NCI-H146 treated with DMSO at 0.1 percent for 48 hours (cell line): Measurements from ENCODE around the gene SF3B5.
"Not testable (repeated sequence)": the region's sequence is repeated elsewhere in the genome, so short reads cannot be mapped to it uniquely, and the experiment has no call there.

ENCODE experiments used
- DNase-seq: peaks from one replicate; lab custom pipeline; 2025; ENCODE audit not compliant: unreplicated experiment; lab: John Stamatoyannopoulos, UW

Gene SF3B5

DNA sequence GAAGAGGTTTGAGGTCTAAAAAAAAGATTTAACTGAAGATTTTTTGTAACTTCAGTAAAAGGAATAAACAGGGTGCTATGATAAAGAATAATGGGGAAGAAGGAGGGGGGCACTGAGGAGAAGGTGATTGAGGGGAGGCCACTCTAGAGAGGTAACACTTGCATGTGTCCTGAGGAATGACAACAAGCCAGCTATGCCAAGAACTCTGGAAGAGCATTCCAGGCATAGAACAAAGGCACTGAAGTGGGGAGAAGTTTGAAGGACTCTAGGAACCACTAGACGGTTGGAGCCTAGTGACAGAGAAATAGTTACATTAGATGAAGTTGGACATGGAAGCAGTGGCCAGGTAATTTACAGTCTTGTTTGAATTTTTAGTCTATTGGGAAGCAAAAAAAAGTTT, 10.8 kb upstream of the SF3B5 start:
- no peak for DNase-seq

DNA sequence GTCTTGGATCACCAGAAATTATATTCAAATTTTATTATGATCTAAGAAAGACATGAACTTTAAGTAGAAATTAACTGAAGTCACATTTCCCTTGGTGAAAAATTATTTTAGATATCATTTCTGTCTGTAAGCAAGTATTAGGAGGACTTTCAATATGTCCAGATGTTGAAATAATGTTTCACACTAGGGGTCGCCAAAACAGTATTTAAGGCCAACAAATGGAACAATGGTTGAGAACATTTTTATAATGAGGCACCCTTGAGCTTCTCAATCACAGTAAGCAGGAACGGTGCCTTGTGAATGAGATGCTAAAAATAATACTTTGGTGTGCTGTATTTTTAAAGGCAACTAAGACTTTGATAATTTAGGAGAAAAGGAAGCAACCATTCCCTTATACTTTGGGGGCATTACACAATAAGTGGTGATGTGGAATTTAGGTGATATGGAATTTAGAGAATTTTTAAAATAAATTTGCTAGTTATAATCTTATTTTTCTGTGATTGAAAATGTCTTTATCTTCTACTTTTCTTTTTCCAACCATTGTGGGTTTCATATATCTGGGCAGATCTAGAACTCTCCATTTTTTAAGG, 9.6 kb upstream of the SF3B5 start:
- peak; percentile 71 for DNase-seq

DNA sequence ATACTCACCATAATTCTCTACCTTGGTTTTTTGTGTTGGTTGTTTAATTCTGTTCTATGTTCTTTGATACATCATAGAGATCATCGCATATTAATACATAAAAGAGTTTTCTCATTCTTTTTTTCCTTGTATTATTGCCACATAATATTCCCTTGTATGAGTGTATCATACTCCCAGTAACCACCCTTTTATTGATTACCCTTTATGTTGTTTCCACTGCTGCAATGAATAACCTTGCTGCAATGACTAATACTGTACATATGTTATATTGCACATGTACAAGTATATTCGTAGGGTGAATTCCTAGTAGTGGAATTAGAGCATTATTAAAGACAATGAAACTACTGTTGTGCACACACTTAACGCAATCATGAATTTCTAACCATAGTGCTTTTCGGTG, 9.1 kb upstream of the SF3B5 start:
- no peak for DNase-seq

DNA sequence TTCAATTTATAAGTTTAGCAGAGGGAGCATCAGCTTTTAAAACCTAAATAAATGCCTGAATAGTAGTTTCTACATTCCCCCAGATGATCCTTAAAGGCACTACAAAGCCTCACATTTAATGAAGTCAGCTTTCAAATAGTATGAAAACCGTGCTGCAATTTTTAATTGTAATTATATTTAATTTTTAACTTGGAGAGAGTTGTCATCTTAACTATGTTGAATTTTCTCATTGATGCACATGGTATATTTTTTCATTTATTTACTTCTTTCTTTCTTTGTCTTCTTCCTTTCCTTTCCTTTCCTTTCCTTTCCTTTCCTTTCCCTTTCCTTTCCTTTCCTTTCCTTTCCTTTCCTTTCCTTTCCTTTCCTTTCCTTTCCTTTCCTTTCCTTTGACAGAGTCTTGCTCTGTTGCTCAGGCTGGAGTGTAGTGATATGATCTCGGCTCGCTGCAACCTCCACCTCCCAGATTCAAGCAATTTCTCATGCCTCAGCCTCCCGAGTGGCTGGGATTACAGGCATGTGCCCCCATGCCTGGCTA, 7.7 kb upstream of the SF3B5 start:
- no peak for DNase-seq

DNA sequence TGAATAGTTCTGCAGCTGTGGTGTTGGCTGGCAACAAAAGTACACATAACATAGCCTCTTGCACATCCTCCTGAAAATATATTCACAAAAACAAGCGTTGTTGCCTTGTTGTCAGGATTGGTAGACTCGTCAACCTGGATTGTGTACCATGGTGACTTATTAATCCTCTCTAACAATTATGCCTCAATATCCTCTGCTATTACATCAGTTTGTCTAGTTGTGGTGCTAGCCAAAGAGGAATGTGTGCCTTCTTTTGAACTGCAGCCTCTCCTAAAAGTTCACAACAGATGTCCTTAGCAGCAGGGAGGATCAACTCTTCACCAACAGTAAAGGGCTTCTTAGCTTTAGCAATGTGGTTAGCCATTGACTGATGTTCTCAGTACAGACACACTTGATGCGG, 3.6 kb upstream of the SF3B5 start:
- no peak for DNase-seq

DNA sequence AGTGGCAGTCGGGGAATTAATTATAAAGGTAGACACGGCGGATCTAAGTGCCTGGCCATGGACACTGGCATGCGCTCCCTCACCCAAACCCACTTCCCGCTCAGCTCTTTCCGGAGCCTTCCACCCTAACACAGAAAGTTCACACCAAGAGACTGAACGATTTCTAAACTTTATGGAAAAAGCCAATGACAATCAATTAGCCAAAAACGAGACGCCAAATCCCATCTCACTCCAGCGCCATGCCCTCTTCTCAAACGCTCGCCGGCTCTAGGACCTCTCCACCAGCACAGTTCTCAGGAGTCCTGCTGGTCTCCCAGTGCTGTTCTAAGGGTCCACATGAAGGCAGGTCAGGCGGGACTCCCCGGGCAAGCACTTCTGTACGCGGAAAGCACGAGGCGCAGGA, 641 bp downstream of the SF3B5 start:
- DNase-seq: no peak

DNA sequence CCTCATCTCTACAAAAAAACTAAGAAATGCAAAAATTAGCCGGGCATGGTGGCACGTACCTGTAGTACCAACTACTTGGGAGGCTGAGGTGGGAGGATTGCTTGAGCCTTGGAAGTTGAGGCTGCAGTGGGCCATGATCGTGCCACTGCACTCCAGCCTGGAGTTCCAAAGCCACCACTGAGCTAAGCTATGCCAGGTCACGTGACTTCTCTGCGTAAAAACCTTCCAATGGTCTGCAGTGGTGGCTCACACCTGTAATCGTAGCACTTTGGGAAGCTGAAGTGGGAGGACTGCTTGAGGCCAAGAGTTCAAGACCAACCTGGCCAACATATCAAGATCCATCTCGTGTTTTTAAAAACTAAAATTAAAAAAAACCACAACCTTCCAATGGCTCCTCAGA, 1.7 kb downstream of the SF3B5 start:
- DNase-seq: no peak

DNA sequence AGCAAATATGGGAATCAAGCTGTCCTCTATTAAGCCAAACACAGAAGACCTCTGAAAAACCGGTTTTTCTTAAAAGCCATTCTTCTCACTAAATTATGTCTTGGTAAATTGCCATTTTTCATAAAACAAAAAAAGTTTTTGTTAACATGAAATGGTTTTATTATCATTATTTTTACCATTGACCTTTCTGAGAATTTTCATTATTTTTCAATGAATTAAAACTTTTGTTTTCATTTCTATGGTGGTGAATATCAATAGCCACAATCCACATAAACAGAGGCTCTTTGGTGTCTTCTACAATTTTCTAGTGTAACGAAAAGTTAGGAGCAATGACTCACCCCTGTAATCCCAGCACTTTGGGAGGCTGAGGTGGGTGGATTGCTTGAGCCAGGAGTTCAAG, 2.1 kb downstream of the SF3B5 start:
- no peak for DNase-seq

DNA sequence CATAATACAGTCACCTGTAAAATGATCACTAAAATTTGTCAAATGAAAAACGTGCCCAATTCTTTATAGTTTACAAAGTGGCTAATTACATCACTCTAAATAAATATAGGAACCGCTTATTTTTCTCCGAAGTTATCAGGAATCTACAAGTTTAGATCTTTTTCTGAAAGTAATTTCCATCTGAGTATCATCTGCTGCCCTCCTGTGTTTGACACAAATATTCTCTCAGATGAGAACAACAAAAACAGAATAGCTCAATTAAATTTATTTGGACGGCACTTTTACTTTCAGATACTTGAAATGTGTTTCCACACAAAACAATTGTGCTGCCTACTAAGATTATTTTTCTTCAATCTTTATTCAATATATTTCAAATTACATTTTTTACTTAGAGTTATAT, 5.0 kb downstream of the SF3B5 start:
- no peak for DNase-seq

DNA sequence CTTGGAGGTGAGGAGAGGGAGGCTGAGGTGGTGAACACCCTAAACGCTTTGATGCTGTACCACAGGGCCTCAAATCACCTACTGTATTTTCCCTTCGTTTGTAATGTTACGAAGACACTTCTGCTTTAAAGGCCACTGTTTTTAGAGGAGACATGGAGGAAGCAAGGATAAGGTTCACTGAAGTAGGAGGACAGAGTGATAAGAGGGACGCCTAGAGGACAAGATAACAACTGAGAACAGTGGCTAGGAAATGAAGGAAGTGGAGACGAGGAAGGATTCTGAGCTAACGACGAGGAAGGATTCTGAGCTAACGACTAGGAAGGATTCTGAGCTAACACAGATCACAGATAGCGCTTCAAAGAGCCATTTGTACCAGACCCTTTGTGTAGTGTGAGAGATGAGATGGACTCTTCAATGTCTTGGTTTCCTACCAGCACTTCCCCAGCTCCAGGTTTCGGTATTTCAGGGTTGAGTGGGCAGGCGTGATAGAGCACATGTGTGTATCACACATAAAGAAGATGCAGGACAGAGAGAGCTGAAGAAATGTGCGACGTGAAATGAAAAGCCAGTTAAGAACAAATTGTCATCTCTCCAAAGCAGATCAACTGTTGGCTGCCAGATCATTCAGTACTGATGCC, 7.5 kb downstream of the SF3B5 start:
- no peak for DNase-seq

DNA sequence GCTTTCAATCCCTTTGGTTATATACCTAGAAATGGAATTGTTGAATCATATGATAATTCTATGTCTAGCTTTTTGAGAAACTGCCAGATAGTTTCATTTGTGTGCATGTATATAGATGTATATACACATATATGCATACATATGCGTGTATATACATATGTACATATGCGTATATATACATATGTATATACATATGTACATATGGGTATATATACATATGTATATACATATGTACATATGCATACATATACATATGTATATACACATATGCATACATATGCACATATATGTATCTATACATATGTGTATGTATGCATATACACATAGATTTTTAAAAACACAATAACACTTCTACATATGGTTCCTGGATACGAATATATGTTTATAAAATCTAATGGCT, 8.4 kb downstream of the SF3B5 start:
- DNase-seq: no peak

DNA sequence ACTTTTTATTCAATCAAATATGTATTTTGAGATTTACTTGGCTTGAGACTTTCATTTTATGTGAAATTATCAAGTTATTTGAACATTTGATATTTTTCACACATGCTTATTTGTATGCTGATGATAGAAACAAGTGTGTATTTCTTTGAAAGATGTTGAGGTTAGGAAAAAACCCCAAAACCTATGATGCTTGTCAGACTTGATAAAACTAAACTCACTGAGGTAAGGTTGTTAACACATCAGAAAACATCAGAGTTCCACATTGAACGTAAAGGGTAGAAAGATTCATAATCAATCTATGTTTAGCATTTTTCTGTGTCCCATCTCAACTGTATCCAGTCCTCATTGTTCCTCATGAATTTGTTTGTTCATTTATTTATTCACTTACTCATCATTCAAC, 12.2 kb downstream of the SF3B5 start:
- DNase-seq: no peak

DNA sequence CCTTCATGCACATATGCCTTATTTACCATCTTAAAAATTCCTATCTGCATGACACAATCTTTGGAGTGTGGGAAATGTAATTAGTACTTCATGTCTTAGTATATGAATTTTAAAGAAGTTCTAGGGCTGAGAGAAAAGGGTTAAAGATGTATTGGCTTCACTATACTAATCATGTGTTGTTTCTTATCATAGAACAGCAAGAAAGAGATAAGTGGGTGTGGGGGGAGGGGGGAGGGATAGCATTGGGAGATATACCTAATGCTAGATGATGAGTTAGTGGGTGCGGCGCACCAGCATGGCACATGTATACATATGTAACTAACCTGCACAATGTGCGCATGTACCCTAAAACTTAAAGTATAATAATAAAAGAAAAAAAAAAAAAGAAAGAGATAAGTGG, 13.0 kb downstream of the SF3B5 start:
- not testable (repeated sequence) for DNase-seq

DNA sequence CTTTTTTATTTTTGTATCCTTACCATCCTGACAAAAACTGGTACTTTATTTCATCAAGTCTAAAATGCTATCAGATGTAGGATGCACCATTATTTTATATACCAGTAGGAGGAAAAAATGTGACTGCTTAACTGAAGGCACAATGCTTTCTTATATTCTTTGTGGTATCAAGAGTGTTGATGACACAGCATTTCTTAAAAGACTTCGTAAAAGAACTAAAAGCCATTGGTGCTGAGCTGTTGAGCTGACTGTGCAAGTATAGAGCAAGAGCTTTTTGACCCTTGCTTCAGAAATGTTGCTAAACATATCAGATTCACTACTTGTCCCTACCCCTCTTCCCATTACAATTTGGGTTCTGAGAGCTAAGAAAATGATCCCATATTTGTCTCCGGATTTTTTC, 17.5 kb downstream of the SF3B5 start:
- no peak for DNase-seq

DNA sequence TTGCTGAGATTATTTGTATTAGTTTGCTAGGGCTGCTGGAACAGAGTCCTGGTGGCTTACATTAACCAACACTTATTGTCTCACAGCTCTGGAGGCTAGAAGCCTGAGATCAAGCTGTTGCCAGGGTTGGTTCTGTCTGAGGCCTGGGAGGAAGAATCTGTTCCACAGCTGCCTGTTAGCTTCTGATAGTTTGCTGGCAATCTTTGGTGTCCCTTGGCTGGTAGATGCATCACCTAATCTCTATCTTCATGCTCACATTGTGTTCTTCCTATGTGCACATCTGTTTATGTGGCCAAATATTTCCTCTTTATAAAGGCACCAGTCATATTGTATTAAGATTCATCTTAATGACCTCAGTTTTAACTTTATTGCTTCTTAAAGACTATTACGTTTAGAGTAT, 19.5 kb downstream of the SF3B5 start:
- no peak for DNase-seq

DNA sequence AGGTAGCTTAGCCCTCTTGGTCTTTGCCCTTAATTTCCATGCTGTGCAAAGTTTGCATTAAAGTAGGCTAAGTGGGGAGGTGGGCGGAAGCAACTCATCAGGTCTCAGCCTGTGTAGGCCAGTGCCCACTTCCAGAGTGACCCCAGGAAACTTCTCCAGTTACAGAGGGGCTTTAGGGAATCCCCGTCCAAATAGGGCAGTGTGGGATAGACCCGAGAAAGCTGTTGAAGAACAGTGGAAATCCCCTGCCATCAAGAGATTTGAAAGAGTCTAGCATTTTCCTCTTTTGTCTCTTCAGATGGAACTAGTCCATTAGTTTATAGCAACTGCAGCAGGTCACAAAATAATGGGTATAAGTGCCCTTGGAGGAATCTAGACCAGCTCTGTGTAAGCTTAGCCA, 20.2 kb downstream of the SF3B5 start:
- no peak for DNase-seq

DNA sequence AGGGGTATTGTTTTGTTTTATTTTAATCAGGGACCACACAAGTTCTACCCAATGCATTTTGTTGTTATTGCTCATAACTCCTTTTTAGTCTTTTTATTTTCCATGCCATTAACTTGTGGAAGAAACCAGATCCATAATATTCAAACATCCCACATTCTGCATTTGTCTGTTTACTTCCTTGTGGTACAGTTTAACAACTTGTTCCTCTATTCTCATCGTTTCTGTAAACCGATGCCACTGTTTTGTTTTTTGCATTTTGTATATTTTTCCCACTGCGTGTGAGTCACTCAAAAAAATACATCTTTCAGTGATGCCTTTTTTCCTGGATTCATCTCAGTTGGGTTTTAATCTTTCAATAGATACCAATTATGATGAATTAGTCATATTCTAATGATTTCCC, 22.3 kb downstream of the SF3B5 start:
- DNase-seq: no peak

DNA sequence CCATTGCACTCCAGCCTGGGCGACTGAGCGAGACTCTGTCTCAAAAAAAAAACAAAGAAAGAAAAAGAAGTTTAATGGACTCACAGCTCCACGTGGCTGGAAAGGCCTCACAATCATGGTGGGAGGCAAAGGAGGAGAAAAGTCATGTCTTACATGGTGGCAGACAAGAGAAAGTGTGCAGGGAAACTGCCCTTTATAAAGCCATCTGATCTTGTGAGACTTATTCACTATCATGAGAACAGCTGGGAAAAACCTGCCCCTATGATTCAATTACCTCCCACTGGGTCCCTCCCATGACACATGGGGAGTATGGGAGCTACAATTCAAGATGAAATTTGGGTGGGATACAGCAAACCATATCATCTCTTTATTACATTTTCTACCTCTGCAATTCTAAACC, 25.9 kb downstream of the SF3B5 start:
- no peak for DNase-seq

DNA sequence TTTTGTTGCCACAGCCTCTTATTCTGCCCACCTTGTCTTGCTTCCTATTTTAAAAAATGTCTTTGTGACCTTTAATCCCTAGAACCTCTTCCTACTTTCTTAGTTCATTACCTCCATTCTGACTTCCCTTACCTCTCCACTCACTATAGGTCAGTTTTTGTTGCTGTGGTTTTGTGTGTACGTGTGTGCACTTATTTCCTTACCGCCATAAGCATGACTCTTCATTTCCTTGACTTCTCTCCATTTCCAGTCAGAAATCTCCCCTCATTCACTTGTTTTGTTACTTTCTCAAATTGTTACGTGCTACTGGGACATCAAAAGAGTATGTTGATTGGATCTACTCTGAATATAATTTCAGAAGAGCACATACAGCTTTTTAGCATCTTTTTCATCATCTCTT, 26.6 kb downstream of the SF3B5 start:
- no peak for DNase-seq

DNA sequence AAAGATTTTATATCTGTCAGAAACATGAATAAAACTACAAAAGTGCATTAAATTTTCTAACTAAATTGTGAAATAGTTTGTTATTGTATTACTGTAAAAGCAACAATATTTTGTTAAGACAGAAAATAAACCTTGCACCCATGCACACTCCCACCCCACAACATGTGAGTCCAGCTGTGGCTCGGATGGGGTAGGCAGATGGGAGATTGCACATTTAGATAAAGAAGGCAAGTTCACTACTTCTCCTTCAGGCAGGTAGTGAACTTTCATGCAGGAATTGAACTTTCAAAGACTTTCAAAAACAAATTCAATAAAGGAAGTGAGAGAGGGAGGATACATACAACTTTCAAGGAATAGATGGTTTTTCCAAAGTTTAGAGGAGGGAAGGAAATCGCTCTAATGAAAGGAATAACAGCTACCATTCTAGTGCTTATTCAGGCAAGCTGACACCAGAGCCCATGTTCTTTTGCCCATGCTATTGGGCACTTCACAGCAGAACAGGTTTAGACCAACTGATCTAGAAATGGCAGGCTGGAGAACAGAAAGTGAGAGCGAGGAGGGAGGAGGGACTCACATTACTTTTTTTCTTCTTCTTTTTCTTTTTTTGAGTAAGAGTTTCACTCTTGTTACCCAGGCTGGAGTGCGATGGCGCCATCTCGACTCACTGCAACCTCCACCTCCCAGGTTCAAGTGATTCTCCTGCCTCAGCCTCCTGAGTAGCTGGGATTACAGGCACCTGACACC, 28.5 kb downstream of the SF3B5 start:
- no peak for DNase-seq

DNA sequence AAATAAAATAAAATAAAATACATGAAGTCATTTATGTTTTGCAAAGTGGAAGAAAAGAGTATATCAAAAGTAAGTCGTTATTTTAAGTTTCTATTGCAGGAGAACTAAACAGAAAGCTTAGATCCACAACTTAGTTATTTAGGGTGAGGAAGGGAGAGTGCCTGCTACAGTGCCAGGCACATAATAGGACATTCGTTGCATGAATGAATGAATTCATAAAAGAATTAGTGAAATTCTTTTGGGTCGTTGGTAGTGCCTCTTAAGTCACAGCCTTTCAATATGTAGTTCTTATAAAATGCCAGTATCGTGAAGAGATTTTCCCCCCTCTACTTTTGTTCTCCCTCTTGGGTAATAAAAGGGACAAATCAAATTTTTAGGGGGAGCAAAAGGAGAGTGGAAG, 29.1 kb downstream of the SF3B5 start:
- no peak for DNase-seq

DNA sequence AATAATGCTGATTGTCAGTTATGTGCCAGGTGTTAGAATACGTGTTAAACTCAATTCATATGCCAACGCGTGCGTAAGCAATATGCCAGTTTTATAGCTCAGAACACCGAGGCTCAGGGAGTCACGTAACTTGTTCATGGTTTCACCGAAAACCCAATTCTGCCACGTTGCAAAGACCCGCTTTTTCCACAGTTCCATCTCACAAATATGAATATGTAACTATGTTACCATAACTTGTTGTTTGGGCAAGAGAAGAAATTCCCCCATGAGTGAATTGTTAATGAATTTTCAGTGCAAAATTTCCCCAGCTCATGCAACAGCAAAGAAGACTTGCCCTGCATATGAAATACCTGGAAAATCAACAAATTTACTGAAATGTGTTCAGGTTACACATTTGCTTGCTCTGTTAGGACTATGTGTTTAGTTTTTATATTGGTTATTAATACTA, 30.1 kb downstream of the SF3B5 start:
- DNase-seq: no peak
